Superior temporal gyrus (tissue), 1 donor: ENCODE measurements around the gene MFNG.
"Not testable (repeated sequence)": the region's sequence is repeated elsewhere in the genome, so short reads cannot be mapped to it uniquely, and the experiment has no call there.

Experiments used
- DNase-seq: peaks from one replicate; pipeline ENCODE4 v3.0.0-alpha.2; 2016; ENCODE audit errors: extremely low spot score

MFNG gene, protein sequence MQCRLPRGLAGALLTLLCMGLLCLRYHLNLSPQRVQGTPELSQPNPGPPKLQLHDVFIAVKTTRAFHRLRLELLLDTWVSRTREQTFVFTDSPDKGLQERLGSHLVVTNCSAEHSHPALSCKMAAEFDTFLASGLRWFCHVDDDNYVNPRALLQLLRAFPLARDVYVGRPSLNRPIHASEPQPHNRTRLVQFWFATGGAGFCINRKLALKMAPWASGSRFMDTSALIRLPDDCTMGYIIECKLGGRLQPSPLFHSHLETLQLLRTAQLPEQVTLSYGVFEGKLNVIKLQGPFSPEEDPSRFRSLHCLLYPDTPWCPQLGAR

DNA sequence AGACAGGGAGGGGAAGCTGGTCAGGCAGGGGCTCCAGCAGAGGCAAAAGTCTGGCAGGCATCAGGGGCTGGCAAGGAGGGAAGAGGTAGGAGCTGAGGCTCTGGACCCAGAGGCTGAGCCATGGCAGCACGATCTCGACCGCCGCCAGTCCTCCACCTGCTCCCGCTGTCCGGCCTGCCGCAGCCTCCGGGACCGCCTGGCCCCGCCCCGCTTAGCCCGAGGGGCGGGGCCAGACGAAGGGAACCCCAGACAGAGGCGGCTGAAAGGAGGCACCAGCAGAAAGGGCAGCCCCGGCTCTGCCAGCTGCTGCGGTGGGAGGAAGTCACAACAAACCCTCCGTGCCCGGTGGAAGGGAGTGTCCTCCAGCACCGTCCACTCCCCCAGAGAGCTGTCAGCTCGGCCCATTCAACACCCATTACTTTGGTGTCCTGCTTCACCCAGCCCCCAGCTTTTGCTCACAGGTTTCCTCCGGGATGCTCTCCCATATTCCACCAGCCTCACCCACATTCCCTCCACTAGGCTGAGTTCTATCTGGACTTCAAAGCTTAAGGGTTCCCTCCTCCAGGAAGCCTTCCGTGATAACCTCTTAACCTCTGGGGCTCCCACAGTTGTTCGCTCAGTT, at the start of gene MFNG:
Gene MFNG, minus strand, starts transcription at position 161 of the 622 bp plus-strand sequence. CDS start 207 bp downstream, outside the sequence.
- DNase-seq = no peak

DNA sequence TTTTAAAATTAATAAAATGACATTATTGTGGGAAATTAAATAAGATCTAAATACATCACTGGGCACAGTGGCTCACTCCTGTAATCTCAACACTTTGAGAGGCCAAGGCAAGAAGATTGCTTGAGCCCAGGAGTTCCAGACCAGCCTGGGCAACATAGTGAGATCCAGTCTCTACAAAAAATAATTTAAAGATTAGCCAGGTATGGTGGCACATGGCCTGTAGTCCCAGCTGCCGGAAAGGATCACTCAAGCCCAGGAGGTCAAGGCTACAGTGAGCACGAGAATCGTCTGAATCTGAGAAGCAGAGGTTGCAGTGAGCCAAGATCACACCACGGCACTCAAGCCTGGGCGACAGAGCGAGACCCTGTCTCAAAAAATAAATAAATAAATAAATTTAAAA, 49.0 kb upstream of the MFNG start:
- DNase-seq = no peak

DNA sequence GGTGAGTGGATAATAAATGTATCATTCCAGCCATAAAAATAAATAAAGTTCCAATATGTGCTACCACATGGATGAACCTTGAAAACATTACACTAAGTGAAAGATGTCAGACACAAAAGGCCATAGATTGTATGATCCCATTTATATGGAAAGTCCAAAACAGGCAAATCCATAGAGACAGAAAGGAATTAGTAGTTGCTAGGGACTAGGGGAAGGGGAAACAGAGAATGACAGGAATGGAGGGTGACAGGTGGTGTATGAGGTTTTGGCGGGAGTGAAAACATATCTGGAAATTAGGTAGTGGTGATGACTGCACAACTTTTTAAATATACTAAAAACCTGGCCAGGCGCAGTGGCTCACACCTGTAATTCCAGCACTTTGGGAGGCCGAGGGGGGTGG, 48.3 kb upstream of the MFNG start:
- DNase-seq = no peak

DNA sequence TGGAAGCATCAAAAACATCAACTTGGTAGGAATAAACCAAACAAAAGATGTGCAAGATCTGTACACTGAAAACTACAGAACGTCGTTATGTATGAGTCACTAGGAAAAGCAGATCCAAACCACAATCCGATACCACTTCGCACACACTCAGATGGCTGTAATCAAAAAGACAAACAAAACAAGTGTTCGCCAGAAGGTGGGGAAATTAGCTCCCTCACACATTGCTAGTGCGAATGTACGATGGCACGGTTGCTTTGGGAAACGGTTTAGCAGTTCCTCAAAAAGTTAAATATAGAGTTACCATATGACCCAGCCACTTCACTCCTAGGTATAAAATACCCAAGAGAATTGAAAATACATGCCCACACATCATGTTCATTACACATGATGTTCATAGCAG, 47.8 kb upstream of the MFNG start:
- DNase-seq = peak; percentile 33

DNA sequence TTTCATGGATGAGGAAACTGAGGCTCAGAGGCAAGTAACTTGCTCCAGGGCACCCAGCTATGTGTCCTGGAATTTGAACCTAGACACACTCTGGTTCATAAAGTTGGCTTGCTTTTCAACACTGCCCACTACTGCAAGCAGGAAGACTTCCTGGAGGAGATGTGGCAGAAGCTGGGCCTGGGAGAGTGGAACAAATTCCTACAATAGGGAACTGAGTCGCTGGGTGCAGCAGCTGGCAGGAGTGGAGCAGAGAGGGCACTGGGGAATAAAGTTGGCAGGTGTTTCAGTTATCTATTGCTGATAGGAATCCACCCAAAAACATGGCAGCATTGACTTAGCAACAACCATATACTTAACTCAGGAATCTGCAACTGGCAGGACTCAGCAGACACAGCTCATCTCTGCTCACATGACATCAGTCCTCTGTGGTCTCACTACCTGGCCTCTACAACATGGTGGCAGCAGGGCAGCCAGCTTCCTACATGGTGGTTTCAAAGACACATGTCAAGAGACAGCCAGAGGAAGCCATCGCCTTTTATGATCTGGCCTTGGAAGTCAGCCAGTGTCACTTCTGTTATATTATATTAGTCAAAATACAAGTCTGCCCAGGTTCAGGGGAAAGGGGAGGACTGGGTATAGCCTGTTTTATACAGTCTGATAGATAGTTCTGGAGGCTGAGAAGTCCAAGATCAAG, 43.6 kb upstream of the MFNG start:
- no peak for DNase-seq

DNA sequence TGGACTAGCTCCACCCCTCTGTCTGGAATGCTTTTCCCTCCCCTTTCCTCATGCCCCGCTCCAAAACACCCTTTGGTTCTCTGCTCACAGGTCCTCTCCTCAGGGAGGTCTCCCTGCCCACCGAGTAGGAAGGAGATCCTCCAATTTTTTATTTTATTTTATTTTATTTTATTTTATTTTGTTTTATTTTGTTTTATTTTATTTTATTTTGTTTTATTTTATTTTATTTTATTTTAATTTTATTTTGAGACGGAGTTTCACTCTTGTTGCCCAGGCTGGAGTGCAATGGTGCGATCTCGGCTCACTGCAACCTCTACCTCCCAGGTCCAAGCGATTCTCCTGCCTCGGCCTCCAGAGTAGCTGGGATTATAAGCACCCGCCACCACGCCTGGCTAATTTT, 41.8 kb upstream of the MFNG start:
- DNase-seq = not testable (repeated sequence)

DNA sequence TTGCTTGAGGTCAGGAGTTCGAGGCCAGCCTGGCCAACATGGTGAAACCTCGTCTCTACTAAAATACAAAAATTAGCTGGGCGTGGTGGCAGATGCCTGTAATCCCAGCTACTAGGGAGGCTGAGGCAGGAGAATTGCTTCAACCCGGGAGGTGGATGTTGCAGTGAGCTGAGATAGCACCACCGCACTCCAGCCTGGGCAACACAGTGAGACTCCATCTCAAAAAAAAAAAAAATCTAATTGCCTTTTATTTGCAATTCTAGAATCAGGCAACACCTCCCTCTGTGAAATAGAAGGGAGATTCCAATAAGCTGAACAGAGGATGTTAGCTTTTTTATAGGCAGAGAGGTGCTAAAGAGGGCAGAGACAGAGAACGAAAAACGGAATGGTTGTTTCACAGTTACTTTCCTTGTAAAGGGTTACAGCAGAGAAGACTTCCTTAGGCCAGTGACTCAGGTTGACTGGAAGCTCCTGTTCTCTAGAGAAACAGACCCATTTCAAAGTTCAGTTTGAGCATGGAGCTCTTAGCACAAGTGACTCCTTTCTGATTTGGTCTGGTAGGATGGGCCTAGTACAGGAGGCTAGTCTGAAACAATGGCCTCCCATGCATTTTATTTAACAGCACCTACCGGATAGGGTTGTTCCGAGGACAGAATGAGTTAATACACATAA, 41.0 kb upstream of the MFNG start:
- DNase-seq = not testable (repeated sequence)

DNA sequence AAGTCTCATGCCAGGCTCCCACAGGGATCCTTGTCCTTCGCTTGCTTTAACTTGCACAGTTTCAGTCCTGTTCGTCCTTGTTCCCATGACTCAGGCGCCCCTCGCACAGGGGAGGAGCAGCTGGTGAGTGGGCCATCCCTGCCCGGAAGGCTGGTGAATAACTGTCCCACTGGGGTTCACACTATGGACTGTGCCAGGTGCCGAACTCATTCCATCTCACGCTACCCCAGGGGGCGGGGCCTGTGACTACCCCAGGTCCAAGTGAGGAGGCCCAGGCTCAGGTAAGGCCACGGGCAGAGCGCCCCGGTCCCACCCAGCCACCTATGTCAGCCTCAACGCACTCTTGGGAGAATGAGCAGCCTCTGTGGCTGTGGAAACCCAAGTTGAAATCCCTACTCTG, 40.2 kb upstream of the MFNG start:
- DNase-seq = no peak

DNA sequence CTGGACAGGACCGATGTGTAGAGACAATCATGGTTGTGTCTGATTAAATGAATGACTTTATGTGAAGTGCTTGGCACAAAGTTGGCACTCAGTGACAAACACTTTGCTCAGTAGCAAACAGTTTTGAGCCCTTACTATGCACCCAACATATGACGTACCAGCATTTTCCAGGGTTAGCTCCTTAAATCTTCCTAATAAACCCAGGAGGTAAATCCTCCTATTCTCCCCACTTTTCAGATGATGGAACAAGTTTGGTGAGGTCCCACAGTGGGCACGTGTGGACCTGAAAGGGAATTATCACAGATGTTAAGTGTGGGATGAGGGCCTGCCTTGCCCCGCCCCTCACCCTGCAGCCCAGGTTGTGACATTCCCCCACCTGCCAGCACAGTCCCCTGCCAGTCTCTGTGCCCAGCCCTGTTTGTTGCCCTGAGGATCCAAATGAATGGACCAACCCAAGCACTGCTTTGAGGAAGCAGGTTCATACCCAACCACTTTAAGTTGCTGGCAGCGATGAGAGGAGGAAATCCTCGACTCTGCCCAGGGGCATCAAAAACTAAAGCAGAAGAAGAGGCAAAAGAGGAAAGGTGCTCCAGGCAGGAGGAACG, 39.7 kb upstream of the MFNG start:
- DNase-seq = no peak

DNA sequence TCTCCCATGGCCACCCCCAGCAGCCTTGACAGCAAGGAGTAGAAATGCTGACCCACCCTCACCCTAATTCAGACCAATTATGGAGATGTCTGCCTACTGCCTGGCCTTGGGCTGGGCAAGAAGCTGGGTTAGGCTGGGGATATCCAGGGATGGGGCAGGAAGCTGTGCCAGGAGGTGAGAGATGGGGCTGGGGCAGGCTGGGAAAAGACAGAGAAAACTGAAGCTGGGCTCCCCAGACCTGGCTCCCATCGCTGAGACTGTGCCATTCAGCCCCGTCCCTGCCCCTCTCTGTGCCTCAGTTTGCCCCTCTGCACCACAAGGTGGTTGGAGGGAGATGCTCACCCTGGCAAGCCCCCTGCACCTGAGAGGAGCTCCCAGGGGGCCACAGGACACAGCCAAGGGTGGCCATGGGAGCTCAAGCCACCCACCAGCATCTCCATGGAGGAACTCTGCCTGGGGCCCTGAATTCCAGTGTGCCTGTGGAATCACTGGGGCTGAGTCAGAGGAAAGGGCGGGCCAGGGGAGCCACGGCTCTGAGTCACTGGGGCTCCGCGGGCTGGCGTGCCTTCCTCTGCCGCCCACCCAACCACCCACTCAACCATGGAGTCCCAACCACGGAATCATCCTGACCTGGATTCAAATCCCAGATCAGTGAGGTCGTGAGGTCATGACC, 39.0 kb upstream of the MFNG start:
- DNase-seq = no peak

DNA sequence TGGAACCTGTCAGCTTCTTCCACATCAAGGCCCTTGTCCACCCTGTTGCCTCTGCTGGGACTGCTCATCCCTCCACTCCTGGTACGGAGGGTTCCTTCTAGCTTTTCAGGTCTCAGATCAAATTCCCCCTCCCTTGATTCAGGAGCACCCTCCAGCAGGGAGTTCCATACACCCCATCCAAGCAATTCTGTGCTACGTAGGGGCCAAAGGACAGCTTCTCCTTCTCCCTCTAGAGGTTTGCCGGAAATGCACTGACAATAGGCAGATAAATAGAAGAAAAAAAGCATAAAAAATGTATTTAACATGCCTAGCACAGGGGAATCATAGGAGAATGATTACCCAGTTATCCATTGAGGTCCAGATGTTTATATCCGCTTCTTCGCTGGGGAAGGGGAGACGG, 36.3 kb upstream of the MFNG start:
- no peak for DNase-seq

DNA sequence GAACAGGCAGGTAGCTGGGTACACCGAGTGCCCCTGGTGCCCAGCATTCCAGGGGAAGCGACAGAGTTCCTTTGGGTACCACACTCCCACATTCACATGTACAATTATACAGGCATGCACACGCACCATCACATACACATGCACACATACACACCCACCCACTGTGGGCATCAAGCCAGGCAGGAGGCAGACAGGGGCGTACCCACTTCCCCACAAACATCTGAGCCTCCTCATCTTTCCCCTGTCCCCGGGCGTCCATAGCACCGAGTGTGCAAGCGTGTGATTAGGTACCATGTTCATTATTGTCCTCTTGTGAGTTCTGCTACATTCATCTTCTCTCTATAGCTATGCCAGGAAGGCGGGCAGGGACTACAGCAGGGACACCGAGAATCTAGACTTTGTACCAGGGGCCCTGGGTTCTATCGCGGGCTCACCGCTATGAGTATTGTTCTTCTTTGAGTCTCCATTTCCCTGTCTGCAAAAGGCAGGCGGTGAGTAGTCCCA, 35.1 kb upstream of the MFNG start:
- no peak for DNase-seq

DNA sequence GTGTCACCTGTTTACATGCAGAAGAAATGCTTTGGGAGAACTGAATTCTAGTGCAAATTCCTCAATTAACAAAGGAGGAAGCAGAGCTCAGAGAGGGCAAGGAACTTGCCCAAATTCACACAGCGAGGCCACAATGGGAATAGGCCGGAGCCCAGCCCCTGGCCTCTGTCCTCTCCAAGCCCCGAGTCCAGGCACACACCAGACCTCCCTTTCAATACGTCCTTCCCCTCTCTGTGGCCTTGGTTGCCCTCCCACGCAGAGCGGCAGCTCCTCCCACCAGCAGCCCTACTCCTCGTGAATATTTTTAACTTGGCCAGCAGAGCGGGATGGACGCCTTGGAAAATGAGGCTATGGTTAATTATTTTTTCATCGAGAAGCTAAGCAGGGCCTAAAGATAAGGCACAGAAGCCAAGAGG, 34.6 kb upstream of the MFNG start:
- no peak for DNase-seq

DNA sequence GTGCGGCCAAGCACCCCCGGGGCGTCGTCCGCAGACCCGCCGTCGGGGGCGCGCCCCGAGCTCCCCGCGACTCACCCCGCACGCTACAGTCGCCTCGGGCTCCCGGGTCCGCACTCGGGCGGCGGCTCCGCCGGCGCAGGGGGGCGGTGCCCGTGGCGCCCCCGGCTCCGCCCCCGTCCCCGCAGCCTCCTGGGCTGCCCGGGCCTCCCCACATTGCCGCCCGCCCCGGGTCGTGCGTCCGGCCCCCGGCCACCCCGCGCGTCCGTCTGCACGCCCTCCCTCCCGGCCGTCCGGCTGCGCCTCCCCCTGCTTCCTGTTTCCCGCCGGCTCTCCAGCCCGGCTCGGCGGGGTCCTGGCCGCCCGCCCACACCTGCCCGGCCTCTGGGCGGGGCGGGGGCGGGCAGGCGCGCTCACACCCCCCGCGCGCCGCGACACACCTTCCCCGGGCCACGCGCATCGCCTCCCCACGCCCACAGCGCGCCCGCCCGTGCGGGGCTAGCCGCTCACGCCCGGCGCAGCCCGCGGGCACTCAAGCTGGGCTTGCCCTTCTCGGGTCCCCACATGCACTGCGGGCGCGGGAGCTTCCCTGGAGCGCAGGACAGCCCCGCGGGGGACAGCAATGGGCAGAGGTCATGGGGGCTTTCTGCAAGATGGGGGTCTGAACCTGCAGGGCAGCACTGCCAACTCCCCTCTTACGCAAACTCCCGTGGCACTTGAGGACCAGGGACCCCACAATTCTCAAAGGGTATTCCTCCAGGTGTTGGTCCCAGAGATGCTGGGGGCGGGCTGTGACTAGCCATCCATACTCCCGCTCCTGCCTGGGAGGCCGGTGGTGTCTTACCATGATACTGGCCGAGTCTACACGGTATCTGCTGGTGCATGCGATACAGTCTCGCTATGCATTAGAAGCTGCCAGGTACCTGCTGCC, 33.3 kb upstream of the MFNG start, which contains the start of gene CARD10:
Gene CARD10, minus strand, starts transcription at position 148 of the 928 bp plus-strand sequence. CDS start 215 bp downstream, outside the sequence.
- no peak for DNase-seq

DNA sequence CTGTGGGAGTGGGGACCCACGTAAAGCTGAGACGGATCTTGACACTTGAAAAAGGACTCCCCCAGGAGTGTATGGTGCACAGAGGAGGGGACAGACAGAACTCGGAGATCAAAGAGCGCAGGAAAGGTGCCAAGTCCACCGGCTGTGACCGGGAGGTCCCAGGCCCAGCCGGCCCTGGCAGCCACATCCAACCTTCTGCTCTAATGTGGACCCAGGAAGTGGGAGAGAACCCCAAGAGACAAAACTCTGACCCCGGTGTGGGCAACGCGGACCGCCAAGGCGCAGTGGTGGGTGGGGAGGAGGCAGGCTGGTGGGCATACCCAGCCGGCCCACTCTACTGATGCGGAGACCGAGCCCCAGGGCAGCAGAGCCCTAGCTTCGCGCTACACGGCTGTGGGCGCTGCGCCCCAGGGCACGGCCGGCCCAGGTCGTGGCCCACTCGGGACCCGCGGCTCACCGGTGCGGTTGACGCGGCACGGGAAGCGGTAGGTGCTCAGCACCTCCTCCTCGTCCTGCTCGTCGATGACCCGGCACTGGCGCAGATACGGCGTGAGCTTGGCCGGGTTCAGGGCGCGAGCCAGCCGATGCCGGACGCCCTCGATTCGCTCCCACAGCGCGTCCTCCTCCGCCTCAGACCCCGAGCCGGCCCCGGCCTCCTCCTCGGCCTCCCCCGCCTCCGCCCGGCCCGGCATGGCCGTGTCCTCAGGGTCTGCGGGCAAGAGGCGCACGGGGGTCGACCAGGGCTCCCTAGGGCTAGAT, 32.5 kb upstream of the MFNG start:
- no peak for DNase-seq

DNA sequence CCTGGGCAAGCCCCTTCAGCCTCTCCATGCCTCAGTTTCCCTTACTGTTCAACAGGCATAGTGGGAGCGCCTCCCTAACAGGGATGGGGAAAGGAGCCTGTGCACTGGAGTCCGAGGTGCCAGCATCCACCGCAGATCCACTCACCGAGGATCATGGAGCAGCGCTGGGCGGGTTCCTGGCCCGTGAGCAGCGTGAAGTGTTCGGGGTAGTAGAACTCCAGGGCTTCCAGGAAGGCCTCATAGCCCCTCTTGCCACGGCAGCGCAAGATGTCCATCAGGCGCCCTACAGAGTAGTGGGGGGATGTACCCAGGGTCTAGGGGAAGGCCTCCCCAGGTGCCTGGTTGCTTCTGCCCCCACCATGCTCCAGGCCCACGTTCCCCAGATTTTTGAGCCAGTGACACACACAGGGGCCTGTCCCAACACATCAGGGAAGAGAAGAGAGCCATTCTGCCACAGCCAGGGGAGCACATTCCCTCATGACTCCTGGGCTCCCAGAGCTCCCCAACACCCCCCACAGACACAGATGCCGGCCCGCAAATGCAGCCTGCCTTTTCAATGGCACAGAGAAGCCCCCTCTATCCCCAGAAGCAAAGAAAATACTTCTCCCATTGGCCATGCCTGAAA, 31.8 kb upstream of the MFNG start:
- DNase-seq = no peak

DNA sequence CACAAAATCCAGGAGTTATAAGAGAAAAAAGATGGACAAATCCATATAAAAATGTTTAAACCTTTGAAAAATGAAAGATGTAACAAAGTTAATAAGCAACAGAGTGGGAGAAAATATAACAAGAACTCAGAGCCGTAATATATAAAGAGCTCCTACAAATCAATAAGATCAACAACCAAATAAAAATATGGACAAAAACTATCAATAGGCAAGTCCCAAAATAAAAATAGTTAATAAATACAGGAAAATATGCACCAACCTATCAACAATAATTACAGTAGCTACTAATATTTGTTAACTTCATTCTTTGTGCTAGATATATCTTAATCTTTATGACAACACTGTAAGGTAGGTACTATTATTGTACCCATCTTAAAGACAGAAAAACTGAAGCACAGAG, 30.3 kb upstream of the MFNG start:
- no peak for DNase-seq

DNA sequence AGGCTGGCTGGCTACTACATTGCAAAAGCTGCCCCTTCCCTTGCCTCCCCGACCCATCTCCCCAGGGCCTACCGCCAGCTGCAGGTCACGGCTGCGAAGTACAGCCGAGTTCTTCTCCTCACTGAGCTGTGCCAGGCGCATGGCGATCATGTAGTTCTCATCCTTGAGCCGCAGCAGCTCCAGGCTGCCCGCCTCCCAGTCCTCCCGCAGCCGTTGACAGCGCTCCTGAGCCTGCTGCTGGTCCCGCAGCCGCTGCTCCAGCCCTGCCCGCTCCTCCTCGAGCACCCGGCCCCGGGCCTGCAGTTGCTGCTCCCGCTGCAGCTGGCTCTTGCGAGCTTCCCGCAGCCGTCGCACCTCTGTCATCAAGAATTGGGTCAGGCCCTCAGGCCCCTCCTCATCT, 29.7 kb upstream of the MFNG start:
- DNase-seq = no peak

DNA sequence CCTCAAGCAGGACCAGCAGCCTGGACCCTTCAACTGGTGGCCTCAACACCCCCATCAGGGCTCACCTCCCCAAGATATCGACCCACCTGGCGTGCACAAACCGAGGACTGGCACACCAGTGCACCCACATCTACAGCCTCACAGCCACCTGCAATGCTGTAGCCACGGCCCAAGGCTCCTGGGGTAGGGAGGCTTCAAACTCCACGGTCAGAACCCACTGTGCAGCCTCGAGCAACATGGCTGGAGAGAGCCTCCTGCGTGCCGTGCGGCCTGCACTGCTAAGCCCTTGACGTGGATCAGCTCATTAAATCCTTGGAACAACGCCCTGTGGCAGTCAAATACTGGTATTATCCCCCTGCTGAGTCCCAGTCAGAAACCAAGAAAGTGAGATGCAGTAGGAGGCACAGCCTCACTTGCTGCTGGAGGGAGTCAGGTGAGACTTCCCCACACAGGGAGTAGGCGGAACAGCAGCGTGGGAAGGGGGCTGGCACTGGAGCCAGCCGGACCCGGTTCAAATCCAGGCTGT, 28.4 kb upstream of the MFNG start:
- no peak for DNase-seq
